ENCODE data around the gene COL18A1.
A peak's percentile ranks its signal among the peaks of the same experiment; 100 is the strongest.

DNA sequence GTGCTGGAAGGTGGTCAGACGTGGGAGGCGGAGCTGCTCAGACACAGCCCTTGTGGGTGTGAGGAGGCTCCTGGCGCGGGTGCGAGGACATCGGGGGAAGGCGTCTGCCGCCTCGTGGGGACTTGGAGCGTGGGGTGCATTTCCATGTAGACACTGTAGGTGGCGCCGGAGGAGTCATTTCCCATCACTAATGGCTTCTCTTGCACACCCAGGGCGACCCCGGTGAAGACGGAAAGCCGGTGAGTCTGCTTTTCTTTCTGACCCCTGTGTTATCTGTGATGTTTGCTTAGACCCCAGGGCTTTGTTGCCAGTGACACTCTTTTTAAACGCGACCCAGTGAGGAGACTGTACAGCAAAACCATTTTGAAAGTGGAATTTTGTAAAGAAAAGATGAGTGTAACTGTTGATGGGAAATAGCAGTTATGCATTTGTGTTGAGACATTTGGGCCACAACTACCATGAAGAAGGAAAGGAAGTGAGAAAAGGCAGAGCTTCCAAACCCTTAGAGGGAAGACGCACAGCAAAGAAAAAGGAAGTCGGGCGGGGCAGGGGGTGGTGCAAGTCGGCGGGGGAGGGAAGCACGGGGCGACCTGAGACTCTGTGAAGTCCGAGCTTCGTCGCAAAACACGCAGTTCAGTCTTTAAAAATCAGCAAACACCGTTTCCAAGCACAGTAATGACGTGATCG is 73.3 kb downstream of the COL18A1 start:
- TF ChIP-seq POLR2AphosphoS5 (IDR thresholded peaks at IDR 0.05) (no peak), POLR2A (IDR thresholded peaks at IDR 0.05) (no peak), EP300 (IDR thresholded peaks at IDR 0.05) (no peak)
- TF ChIP-seq, protein P1, sequence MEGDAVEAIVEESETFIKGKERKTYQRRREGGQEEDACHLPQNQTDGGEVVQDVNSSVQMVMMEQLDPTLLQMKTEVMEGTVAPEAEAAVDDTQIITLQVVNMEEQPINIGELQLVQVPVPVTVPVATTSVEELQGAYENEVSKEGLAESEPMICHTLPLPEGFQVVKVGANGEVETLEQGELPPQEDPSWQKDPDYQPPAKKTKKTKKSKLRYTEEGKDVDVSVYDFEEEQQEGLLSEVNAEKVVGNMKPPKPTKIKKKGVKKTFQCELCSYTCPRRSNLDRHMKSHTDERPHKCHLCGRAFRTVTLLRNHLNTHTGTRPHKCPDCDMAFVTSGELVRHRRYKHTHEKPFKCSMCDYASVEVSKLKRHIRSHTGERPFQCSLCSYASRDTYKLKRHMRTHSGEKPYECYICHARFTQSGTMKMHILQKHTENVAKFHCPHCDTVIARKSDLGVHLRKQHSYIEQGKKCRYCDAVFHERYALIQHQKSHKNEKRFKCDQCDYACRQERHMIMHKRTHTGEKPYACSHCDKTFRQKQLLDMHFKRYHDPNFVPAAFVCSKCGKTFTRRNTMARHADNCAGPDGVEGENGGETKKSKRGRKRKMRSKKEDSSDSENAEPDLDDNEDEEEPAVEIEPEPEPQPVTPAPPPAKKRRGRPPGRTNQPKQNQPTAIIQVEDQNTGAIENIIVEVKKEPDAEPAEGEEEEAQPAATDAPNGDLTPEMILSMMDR (IDR thresholded peaks at IDR 0.05), result peak; percentile 69 to 88 (median 82)

All from sigmoid colon (tissue), 4 donors.